HL-60 (cell line): ENCODE data around the gene PCDHGC4.

Source experiments
- DNase-seq, 2 experiments: peaks; one replicate each; pipeline ENCODE4 v3.0.0-alpha.2; 2010 to 2020; ENCODE audit warnings: low read depth in 1 of 2, low spot score in 1 of 2
- H3K27ac ChIP-seq: fragments of 250-450 bp; sonication (Bioruptor Pico); replicated peaks from 2 replicates; pipeline ENCODE4 v1.5.1; 2020; ENCODE audit warnings: mild to moderate bottlenecking, moderate library complexity
- H3K27me3 ChIP-seq: fragments of 250-450 bp; sonication (Bioruptor Pico); 2 replicates; pipeline ENCODE4 v1.5.1; 2021; ENCODE audit warnings: mild to moderate bottlenecking, moderate library complexity; ENCODE audit not compliant: insufficient read depth, poor library complexity, severe bottlenecking
- H3K4me3 ChIP-seq: replicated peaks from 2 replicates; pipeline ENCODE4 v1.5.1; 2011; ENCODE audit warnings: mild to moderate bottlenecking, control low read depth, low read length; ENCODE audit not compliant: insufficient read depth
- CTCF ChIP-seq: IDR thresholded peaks from one replicate; pipeline ENCODE4 v1.5.1; 2011; ENCODE audit warnings: low read length, control low read depth, inconsistent platforms; ENCODE audit not compliant: insufficient read depth
- GABPA ChIP-seq: IDR thresholded peaks from 2 replicates; pipeline ENCODE4 v1.6.1; 2012; ENCODE audit warnings: low read depth
- POLR2AphosphoS5 ChIP-seq: IDR thresholded peaks from 2 replicates; pipeline ENCODE4 v1.6.1; 2012; ENCODE audit warnings: low read depth
- REST ChIP-seq: IDR thresholded peaks from 2 replicates; pipeline ENCODE4 v1.6.1; 2012; ENCODE audit warnings: low read depth; ENCODE audit not compliant: insufficient replicate concordance
- SPI1 ChIP-seq: IDR thresholded peaks from 2 replicates; pipeline ENCODE4 v1.6.1; 2012; ENCODE audit warnings: low read depth, mild to moderate bottlenecking, borderline replicate concordance

Gene PCDHGC4

DNA sequence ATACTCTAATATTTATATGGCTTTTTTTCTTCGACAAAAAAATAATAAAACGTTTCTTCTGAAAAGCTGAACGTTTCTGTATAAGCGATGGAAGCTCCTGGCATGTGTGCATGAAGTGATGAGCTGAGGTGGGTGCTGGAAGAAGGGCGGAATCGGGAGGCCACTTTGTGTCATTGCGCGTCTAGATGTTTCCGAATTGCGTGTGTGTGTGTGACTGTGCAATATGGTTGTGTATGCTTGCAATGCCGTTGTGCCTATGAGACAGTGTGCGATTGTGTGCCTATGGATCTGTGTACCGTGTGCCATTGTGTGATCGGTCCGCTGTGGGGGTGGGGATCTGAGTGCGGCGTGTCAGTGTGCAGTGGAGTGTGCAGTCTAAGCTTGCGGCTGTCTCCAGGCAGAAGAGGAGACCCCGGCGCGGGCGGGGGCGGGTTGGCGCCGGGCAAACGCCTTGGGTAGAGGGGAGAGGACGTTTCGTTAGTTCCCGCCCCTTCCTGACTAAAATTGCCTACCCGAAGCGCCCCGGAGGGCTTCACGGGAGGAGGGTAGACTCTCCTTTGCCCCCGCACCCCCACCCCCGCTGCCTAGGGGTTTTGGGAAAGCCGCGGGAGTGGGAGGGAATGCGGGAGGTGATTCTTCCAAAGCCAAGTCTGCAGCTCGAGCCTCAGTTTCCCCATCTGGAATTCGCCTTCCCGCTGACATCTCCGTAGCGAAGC lies 28.2 kb downstream of the PCDHGC4 start:
- no peak for DNase-seq
- H3K27me3 ChIP-seq, result no peaks in the 10 kb centered on the region
- no peak; the same call in none of the 2 replicates for TF ChIP-seq POLR2AphosphoS5
- TF ChIP-seq SPI1, result no peak
- TF ChIP-seq GABPA, result no peak
- no peak for TF ChIP-seq CTCF
- TF ChIP-seq REST, result no peak
- H3K4me3 ChIP-seq, result no peak overlapping the region
- H3K27ac ChIP-seq, result no peak overlapping the region

GRCh38 chr5:141513627-141514329 lies 28.9 kb downstream of the PCDHGC4 start:
- no peaks in the 10 kb centered on the region for H3K27me3 ChIP-seq
- no peak overlapping the region for H3K4me3 ChIP-seq
- no peak for DNase-seq
- no peak for TF ChIP-seq SPI1
- H3K27ac ChIP-seq, result no peak overlapping the region

- H3K27ac ChIP-seq, result no peak overlapping the region
- H3K4me3 ChIP-seq, result no peak overlapping the region
Observed at GRCh38 chr5:141514330-141515133, 29.7 kb downstream of the PCDHGC4 start.

More at GRCh38 chr5:141514330-141515133, 29.7 kb downstream of the PCDHGC4 start:
- no peaks in the 10 kb centered on the region for H3K27me3 ChIP-seq
- no peak for DNase-seq
- TF ChIP-seq GABPA (no peak), POLR2AphosphoS5 (no peak), CTCF (no peak), REST (no peak), SPI1 (no peak)
